ENCODE measurements around the gene CELA3A. TPM values are rescaled to one million over a fixed set of nuclear protein-coding genes. Genes with fewer than 3 reads are reported as not detected.
"Not testable (repeated sequence)": the region's sequence is repeated elsewhere in the genome, so short reads cannot be mapped to it uniquely, and the experiment has no call there.

The CELA3A gene
- total and polyA plus RNA-seq, 5 donors from 2014 or later, result not detected

- H3K4me1 ChIP-seq (ENCODE audit: control insufficient read depth, insufficient read depth, low read length, poor library complexity, severe bottlenecking), result peaks cover 4% of the 10 kb centered on the region
- peaks cover 0 to 15% (median 9%) of the 10 kb centered on the region in 4 donors for H3K4me1 Mint-ChIP-seq
- H3K27me3 Mint-ChIP-seq, result no peaks in the 10 kb centered on the region
- no peaks in the 10 kb centered on the region for H3K36me3 Mint-ChIP-seq
- no peaks in the 10 kb centered on the region for H3K9me3 ChIP-seq (ENCODE audit: control insufficient read depth in 2 of 2, low read length in 2 of 2)
- peak overlapping the region; percentile 55 to 93 (median 92) for H3K27ac Mint-ChIP-seq
- H3K4me3 ChIP-seq (ENCODE audit: low read depth, low read length), result no peak overlapping the region
- H3K4me3 Mint-ChIP-seq, result no peak overlapping the region
- ATAC-seq (ENCODE audit: low read depth in 2 of 2) (peak; percentile 87 to 90), DNase-seq (peak; percentile 65 to 80 (median 80))
- no peaks in the 10 kb centered on the region for H3K36me3 ChIP-seq (ENCODE audit: control insufficient read depth, insufficient read depth, low read length)
- H3K27ac ChIP-seq (ENCODE audit: insufficient read depth, low read length, poor library complexity, severe bottlenecking), result no peak overlapping the region
- H3K27me3 ChIP-seq (ENCODE audit: control insufficient read depth, insufficient read depth, low read length), result no peaks in the 10 kb centered on the region
- no peaks in the 10 kb centered on the region for H3K9me3 Mint-ChIP-seq
Observed at GRCh38 chr1:21963477-21964217, 37.8 kb upstream of the CELA3A start.

- peaks cover 0 to 2% (median 0%) of the 10 kb centered on the region in 7 donors for H3K9me3 Mint-ChIP-seq
- H3K36me3 ChIP-seq (ENCODE audit: control insufficient read depth, insufficient read depth, low read length), result no peaks in the 10 kb centered on the region
- H3K36me3 Mint-ChIP-seq, result no peaks in the 10 kb centered on the region
- DNase-seq (no peak), ATAC-seq (ENCODE audit: low read depth in 2 of 2) (no peak)
- no peak overlapping the region for H3K4me3 Mint-ChIP-seq
- no peaks in the 10 kb centered on the region for H3K9me3 ChIP-seq (ENCODE audit: control insufficient read depth in 2 of 2, low read length in 2 of 2)
- H3K27me3 Mint-ChIP-seq, result no peaks in the 10 kb centered on the region
- peaks cover 0 to 14% (median 6%) of the 10 kb centered on the region in 4 donors for H3K4me1 Mint-ChIP-seq
- H3K27ac ChIP-seq (ENCODE audit: insufficient read depth, low read length, poor library complexity, severe bottlenecking), result no peak overlapping the region
- H3K27ac Mint-ChIP-seq, result no peak overlapping the region
- H3K27me3 ChIP-seq (ENCODE audit: control insufficient read depth, insufficient read depth, low read length), result no peaks in the 10 kb centered on the region
- H3K4me3 ChIP-seq (ENCODE audit: low read depth, low read length), result no peak overlapping the region
- H3K4me1 ChIP-seq (ENCODE audit: control insufficient read depth, insufficient read depth, low read length, poor library complexity, severe bottlenecking), result peaks cover 4% of the 10 kb centered on the region
Observed at GRCh38 chr1:21966247-21967000, 35.0 kb upstream of the CELA3A start.

GRCh38 chr1:21967216-21967615, 34.2 kb upstream of the CELA3A start:
- H3K9me3 Mint-ChIP-seq; H3K4me1 ChIP-seq (ENCODE audit: control insufficient read depth, insufficient read depth, low read length, poor library complexity, severe bottlenecking); H3K27ac Mint-ChIP-seq; H3K36me3 ChIP-seq (ENCODE audit: control insufficient read depth, insufficient read depth, low read length); H3K4me3 ChIP-seq (ENCODE audit: low read depth, low read length); H3K36me3 Mint-ChIP-seq; H3K27ac ChIP-seq (ENCODE audit: insufficient read depth, low read length, poor library complexity, severe bottlenecking); H3K4me3 Mint-ChIP-seq; DNase-seq; H3K9me3 ChIP-seq (ENCODE audit: control insufficient read depth in 2 of 2, low read length in 2 of 2); H3K27me3 Mint-ChIP-seq; H3K27me3 ChIP-seq (ENCODE audit: control insufficient read depth, insufficient read depth, low read length); ATAC-seq (ENCODE audit: low read depth in 2 of 2): not testable (repeated sequence)
- H3K4me1 Mint-ChIP-seq, result peaks cover 0 to 14% (median 6%) of the 10 kb centered on the region in 4 donors

GRCh38 chr1:21969066-21969465, 32.4 kb upstream of the CELA3A start:
- H3K36me3 ChIP-seq (ENCODE audit: control insufficient read depth, insufficient read depth, low read length); H3K4me3 ChIP-seq (ENCODE audit: low read depth, low read length); H3K27ac Mint-ChIP-seq; H3K36me3 Mint-ChIP-seq; ATAC-seq (ENCODE audit: low read depth in 2 of 2); DNase-seq; H3K27me3 Mint-ChIP-seq; H3K27ac ChIP-seq (ENCODE audit: insufficient read depth, low read length, poor library complexity, severe bottlenecking); H3K9me3 ChIP-seq (ENCODE audit: control insufficient read depth in 2 of 2, low read length in 2 of 2); H3K27me3 ChIP-seq (ENCODE audit: control insufficient read depth, insufficient read depth, low read length); H3K4me1 ChIP-seq (ENCODE audit: control insufficient read depth, insufficient read depth, low read length, poor library complexity, severe bottlenecking); H3K4me3 Mint-ChIP-seq; H3K4me1 Mint-ChIP-seq; H3K9me3 Mint-ChIP-seq: not testable (repeated sequence)

- not testable (repeated sequence) for H3K27me3 Mint-ChIP-seq; ATAC-seq (ENCODE audit: low read depth in 2 of 2); H3K9me3 Mint-ChIP-seq; H3K27me3 ChIP-seq (ENCODE audit: control insufficient read depth, insufficient read depth, low read length); H3K27ac ChIP-seq (ENCODE audit: insufficient read depth, low read length, poor library complexity, severe bottlenecking); H3K4me1 ChIP-seq (ENCODE audit: control insufficient read depth, insufficient read depth, low read length, poor library complexity, severe bottlenecking); H3K4me1 Mint-ChIP-seq; DNase-seq; H3K36me3 Mint-ChIP-seq; H3K9me3 ChIP-seq (ENCODE audit: control insufficient read depth in 2 of 2, low read length in 2 of 2); H3K27ac Mint-ChIP-seq; H3K4me3 ChIP-seq (ENCODE audit: low read depth, low read length); H3K4me3 Mint-ChIP-seq; H3K36me3 ChIP-seq (ENCODE audit: control insufficient read depth, insufficient read depth, low read length)
Observed at GRCh38 chr1:21970523-21970922, 30.9 kb upstream of the CELA3A start.

- not testable (repeated sequence) for H3K36me3 Mint-ChIP-seq; ATAC-seq (ENCODE audit: low read depth in 2 of 2); H3K9me3 Mint-ChIP-seq; H3K27me3 ChIP-seq (ENCODE audit: control insufficient read depth, insufficient read depth, low read length); H3K36me3 ChIP-seq (ENCODE audit: control insufficient read depth, insufficient read depth, low read length); H3K27ac Mint-ChIP-seq; H3K27ac ChIP-seq (ENCODE audit: insufficient read depth, low read length, poor library complexity, severe bottlenecking); H3K9me3 ChIP-seq (ENCODE audit: control insufficient read depth in 2 of 2, low read length in 2 of 2); H3K27me3 Mint-ChIP-seq; DNase-seq; H3K4me1 Mint-ChIP-seq; H3K4me3 ChIP-seq (ENCODE audit: low read depth, low read length); H3K4me1 ChIP-seq (ENCODE audit: control insufficient read depth, insufficient read depth, low read length, poor library complexity, severe bottlenecking); H3K4me3 Mint-ChIP-seq
Observed at GRCh38 chr1:21972973-21973441, 28.4 kb upstream of the CELA3A start.

- H3K27ac Mint-ChIP-seq; H3K27me3 Mint-ChIP-seq; ATAC-seq (ENCODE audit: low read depth in 2 of 2); DNase-seq; H3K9me3 Mint-ChIP-seq; H3K4me1 Mint-ChIP-seq; H3K36me3 ChIP-seq (ENCODE audit: control insufficient read depth, insufficient read depth, low read length); H3K9me3 ChIP-seq (ENCODE audit: control insufficient read depth in 2 of 2, low read length in 2 of 2); H3K27me3 ChIP-seq (ENCODE audit: control insufficient read depth, insufficient read depth, low read length); H3K36me3 Mint-ChIP-seq; H3K4me3 Mint-ChIP-seq; H3K27ac ChIP-seq (ENCODE audit: insufficient read depth, low read length, poor library complexity, severe bottlenecking); H3K4me1 ChIP-seq (ENCODE audit: control insufficient read depth, insufficient read depth, low read length, poor library complexity, severe bottlenecking); H3K4me3 ChIP-seq (ENCODE audit: low read depth, low read length): not testable (repeated sequence)
Observed at GRCh38 chr1:21973948-21974347, 27.5 kb upstream of the CELA3A start.

GRCh38 chr1:21974699-21975098, 26.8 kb upstream of the CELA3A start:
- not testable (repeated sequence) for H3K27me3 Mint-ChIP-seq; H3K27me3 ChIP-seq (ENCODE audit: control insufficient read depth, insufficient read depth, low read length); H3K9me3 Mint-ChIP-seq; H3K4me1 ChIP-seq (ENCODE audit: control insufficient read depth, insufficient read depth, low read length, poor library complexity, severe bottlenecking); H3K9me3 ChIP-seq (ENCODE audit: control insufficient read depth in 2 of 2, low read length in 2 of 2); H3K36me3 Mint-ChIP-seq; ATAC-seq (ENCODE audit: low read depth in 2 of 2); H3K27ac ChIP-seq (ENCODE audit: insufficient read depth, low read length, poor library complexity, severe bottlenecking); H3K4me3 ChIP-seq (ENCODE audit: low read depth, low read length); DNase-seq; H3K4me1 Mint-ChIP-seq; H3K4me3 Mint-ChIP-seq; H3K36me3 ChIP-seq (ENCODE audit: control insufficient read depth, insufficient read depth, low read length); H3K27ac Mint-ChIP-seq

Measured in CD4-positive, CD25-positive, alpha-beta regulatory T cell (primary cell).